Activated naive CD4-positive, alpha-beta T cell treated with anti-CD3 and anti-CD28 coated beads, Interleukin-2, amount 50 U/mL, for 24 hours (primary cell): Measurements from ENCODE around the gene ZNF214.

Source experiments
- H3K27ac Mint-ChIP-seq: one replicate; pipeline ENCODE4 v1.8.0; 2021; ENCODE audit warnings: mild to moderate bottlenecking, mixed read lengths
- H3K27me3 Mint-ChIP-seq: one replicate; pipeline ENCODE4 v1.8.0; 2021; ENCODE audit warnings: mixed read lengths
- H3K36me3 Mint-ChIP-seq: one replicate; pipeline ENCODE4 v1.8.0; 2021; ENCODE audit warnings: mixed read lengths
- H3K4me1 Mint-ChIP-seq: one replicate; pipeline ENCODE4 v1.8.0; 2021; ENCODE audit warnings: mixed read lengths
- H3K4me3 Mint-ChIP-seq: one replicate; pipeline ENCODE4 v1.8.0; 2021; ENCODE audit warnings: mild to moderate bottlenecking, mixed read lengths
- H3K9me3 Mint-ChIP-seq: one replicate; pipeline ENCODE4 v1.8.0; 2021; ENCODE audit warnings: mixed read lengths

Gene ZNF214

DNA sequence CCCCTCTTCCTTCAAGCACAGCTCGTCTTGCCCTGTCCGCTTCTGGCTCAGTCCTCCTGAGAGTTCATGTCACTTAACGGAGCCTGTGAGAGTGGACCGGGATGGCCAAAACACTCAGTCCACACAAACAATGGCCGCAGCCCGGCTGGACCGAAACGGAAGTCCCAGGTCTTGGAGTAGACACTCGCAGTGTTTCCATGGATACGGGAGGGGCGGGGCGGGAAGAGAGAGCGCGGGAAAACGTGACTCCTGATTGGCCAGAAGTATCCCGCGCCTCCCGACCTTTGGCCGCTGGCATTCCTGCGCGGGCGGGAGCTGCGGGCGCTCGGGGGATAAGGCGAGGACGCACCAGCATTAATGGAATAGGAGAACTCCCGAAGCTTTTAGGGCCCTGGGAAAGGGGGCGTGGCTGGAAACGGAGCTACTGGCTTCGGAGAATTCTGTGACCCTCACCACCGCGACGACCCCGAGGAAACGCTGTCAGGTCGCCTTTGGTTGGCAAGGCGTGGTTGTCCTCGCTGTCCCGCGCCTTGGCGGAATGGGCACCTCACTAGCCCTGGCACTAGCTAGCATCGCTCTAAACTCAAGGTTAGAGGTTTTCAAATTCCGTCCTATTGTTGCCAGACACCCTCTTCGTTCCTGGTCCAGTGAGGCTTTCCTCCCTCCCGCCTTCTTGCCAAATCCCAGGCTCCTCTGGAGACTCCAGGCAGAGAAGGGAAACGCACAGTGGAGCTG is at the start of gene ZNF214, which contains the start of gene NLRP14:
TSS of gene ZNF214 (minus strand) at position 164 of the 735 bp plus-strand sequence. CDS start 17,511 bp downstream, outside the sequence.
TSS of gene NLRP14 (plus strand) at position 297 of the 735 bp plus-strand sequence. CDS start 18,108 bp downstream, outside the sequence.
- H3K9me3 Mint-ChIP-seq, result no peaks in the 10 kb centered on the region
- H3K4me1 Mint-ChIP-seq, result no peaks in the 10 kb centered on the region
- H3K27me3 Mint-ChIP-seq, result peaks cover 25% of the 10 kb centered on the region
- H3K27ac Mint-ChIP-seq, result no peak within 1 kb of the TSS
- no peak within 1 kb of the TSS for H3K4me3 Mint-ChIP-seq
- no peaks in the 10 kb centered on the region for H3K36me3 Mint-ChIP-seq

- no peaks in the 10 kb centered on the region for H3K4me1 Mint-ChIP-seq
- H3K36me3 Mint-ChIP-seq, result no peaks in the 10 kb centered on the region
- peaks cover 3% of the 10 kb centered on the region for H3K27me3 Mint-ChIP-seq
- no peak overlapping the region for H3K4me3 Mint-ChIP-seq
- no peaks in the 10 kb centered on the region for H3K9me3 Mint-ChIP-seq
- no peak overlapping the region for H3K27ac Mint-ChIP-seq
Observed at GRCh38 chr11:7062534-7062933, 42.4 kb upstream of the ZNF214 start.

DNA sequence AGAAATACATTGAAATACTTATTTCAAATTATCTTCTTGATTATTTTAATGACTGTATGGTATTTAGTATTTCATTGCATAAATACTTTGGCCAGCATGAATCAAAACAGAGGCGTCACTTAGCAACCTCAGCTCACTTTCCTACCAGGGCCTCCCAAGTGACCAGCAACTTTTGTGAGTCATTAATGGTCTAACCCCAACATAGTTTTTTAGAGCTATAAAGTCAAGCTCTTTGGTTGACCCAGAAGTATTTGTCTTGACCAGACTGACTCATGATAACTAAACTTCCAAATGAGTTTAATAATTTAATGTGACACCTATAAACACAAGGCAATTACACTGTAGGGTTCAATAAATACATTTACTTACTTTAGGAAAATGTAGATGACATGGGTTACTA is 40.7 kb upstream of the ZNF214 start:
- Mint-ChIP-seq H3K36me3 (no peaks in the 10 kb centered on the region), H3K4me1 (no peaks in the 10 kb centered on the region), H3K9me3 (no peaks in the 10 kb centered on the region)

DNA sequence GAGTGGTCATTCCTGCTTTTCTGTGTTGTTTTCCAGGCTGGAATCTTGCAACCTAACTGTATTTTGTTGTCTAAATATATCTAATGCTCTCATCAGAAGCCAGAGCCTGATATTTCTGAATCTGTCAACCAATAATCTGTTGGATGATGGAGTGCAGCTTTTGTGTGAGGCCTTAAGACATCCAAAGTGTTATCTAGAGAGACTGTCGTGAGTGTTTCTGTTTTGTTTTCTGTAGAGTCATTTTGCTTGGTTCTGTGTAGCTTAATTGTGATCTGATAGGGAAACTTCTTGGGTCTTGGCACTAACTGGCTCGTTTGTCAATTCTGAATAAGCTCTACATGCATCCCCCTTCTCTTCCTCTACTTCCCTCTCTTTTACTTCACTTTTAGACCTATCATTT is 37.5 kb upstream of the ZNF214 start:
- H3K9me3 Mint-ChIP-seq, result no peaks in the 10 kb centered on the region
- H3K27me3 Mint-ChIP-seq, result peaks cover 6% of the 10 kb centered on the region
- H3K36me3 Mint-ChIP-seq, result no peaks in the 10 kb centered on the region
- no peak overlapping the region for H3K27ac Mint-ChIP-seq
- no peak overlapping the region for H3K4me3 Mint-ChIP-seq
- H3K4me1 Mint-ChIP-seq, result no peaks in the 10 kb centered on the region

More for the DNA sequence above, 40.7 kb upstream of the ZNF214 start:
- Mint-ChIP-seq H3K4me3 (no peak overlapping the region), H3K27ac (no peak overlapping the region), H3K27me3 (peaks cover 3% of the 10 kb centered on the region)

GRCh38 chr11:7056828-7057513 is 36.8 kb upstream of the ZNF214 start:
- no peak overlapping the region for H3K4me3 Mint-ChIP-seq
- H3K4me1 Mint-ChIP-seq, result no peaks in the 10 kb centered on the region
- H3K9me3 Mint-ChIP-seq, result no peaks in the 10 kb centered on the region
- peaks cover 5% of the 10 kb centered on the region for H3K27me3 Mint-ChIP-seq
- H3K27ac Mint-ChIP-seq, result no peak overlapping the region
- no peaks in the 10 kb centered on the region for H3K36me3 Mint-ChIP-seq

DNA sequence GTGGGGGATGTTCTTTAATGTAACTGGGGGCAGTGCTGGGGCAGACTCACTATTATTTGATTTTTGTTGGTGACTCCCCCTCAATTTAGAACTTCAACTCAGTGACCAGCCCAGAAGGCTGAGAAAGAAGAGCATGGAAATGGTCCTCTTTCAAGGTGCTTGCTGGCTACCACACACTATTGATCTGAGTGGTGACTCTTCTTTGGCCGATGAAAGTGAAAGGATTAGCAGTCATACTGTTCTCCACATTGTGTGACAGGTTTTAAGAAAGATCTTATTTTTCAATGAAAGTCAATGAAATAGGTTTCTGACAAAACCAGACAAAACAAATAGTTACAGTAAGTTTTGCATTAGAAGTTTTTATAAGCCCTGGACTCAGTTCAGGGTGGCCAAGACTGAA is 30.0 kb upstream of the ZNF214 start:
- Mint-ChIP-seq H3K9me3 (no peaks in the 10 kb centered on the region), H3K4me1 (no peaks in the 10 kb centered on the region)

DNA sequence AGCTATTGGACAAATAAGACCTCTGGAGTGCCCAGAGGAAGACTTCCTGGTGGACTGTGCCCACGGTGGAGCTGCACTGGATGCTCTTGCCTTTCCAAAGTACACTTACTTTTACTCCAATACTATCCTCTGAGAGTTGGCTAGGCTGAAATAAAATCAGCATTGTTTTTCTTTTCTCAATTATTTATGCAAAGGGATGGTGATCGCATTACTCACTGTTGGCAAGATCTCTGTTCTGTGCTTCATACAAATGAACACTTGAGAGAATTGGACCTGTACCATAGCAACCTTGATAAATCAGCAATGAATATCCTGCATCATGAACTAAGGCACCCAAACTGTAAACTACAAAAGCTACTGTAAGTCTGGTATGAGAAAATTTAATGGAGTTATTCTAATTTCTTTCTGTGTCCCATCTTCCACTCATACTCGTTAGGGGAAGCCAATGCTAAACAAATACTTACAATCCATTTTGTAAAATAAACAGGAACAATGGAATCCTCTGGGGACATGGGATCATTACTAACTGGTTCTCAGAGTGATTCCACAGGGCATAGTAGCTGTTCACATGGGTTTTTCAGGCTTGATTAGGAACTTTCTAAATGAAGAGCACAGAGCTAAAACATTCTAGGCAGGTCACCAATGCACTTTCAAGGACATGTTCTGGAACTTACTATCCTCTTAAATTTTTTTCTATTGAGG is 26.5 kb upstream of the ZNF214 start:
- Mint-ChIP-seq H3K4me1 (no peaks in the 10 kb centered on the region), H3K9me3 (no peaks in the 10 kb centered on the region), H3K36me3 (no peaks in the 10 kb centered on the region), H3K4me3 (no peak overlapping the region), H3K27me3 (peaks cover 10% of the 10 kb centered on the region), H3K27ac (no peak overlapping the region)

More for the DNA sequence above, 30.0 kb upstream of the ZNF214 start:
- no peak overlapping the region for H3K27ac Mint-ChIP-seq
- no peaks in the 10 kb centered on the region for H3K36me3 Mint-ChIP-seq
- H3K4me3 Mint-ChIP-seq, result no peak overlapping the region
- H3K27me3 Mint-ChIP-seq, result peaks cover 8% of the 10 kb centered on the region

DNA sequence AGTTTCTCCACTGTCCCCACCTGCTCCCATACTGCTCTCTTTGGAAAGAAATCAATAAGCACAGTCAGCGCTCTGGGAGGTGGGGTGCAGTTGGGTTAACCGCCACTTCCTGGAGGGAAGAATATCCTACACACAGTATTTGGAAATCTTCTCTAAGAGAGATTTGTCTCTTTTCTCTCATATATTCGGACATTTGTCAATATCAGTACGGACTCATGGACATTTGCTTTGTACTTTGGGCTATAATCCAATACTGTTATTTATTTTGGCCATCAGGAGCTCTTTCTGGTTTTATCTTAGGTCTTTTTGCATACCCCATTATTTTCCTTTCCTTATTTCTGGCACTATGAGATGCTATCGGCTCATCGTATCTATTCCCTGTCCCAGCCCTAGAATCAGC is 13.9 kb upstream of the ZNF214 start:
- Mint-ChIP-seq H3K4me1 (no peaks in the 10 kb centered on the region), H3K27ac (no peak overlapping the region), H3K36me3 (no peaks in the 10 kb centered on the region), H3K4me3 (no peak overlapping the region), H3K9me3 (no peaks in the 10 kb centered on the region), H3K27me3 (peaks cover 1% of the 10 kb centered on the region)

- no peaks in the 10 kb centered on the region for H3K36me3 Mint-ChIP-seq
- H3K4me3 Mint-ChIP-seq, result no peak overlapping the region
- H3K27ac Mint-ChIP-seq, result no peak overlapping the region
- H3K4me1 Mint-ChIP-seq, result no peaks in the 10 kb centered on the region
- H3K27me3 Mint-ChIP-seq, result peaks cover 1% of the 10 kb centered on the region
- H3K9me3 Mint-ChIP-seq, result no peaks in the 10 kb centered on the region
Observed at GRCh38 chr11:7032692-7033091, 12.5 kb upstream of the ZNF214 start.

DNA sequence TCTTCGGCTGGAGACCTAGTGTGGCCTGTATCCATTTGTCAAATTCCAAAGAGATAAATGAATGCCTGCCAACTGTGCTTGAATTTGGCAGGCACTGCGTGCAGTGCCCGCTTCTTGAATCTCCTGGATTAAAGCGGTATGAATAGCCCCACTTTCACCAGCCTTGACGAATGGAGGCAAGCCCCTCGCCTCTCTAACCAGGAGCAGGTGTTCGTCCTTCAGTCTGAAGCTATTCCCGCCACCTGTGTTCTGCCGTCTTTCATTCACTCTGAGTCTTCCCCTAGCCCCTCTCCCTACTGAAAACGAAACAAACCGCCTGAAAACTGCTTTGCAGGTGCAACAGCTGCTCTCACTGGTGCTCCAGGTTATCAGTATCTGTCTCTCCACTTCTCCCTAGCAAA is 11.3 kb upstream of the ZNF214 start:
- Mint-ChIP-seq H3K27ac (no peak overlapping the region), H3K9me3 (no peaks in the 10 kb centered on the region), H3K4me1 (no peaks in the 10 kb centered on the region), H3K27me3 (peaks cover 1% of the 10 kb centered on the region), H3K4me3 (no peak overlapping the region), H3K36me3 (no peaks in the 10 kb centered on the region)

- Mint-ChIP-seq H3K36me3 (no peaks in the 10 kb centered on the region), H3K27me3 (peaks cover 1% of the 10 kb centered on the region), H3K4me3 (no peak overlapping the region), H3K4me1 (no peaks in the 10 kb centered on the region), H3K9me3 (no peaks in the 10 kb centered on the region), H3K27ac (no peak overlapping the region)
Observed at GRCh38 chr11:7030836-7031235, 10.7 kb upstream of the ZNF214 start.

- Mint-ChIP-seq H3K9me3 (no peaks in the 10 kb centered on the region), H3K36me3 (no peaks in the 10 kb centered on the region), H3K27ac (no peak overlapping the region), H3K4me3 (no peak overlapping the region), H3K27me3 (peaks cover 2% of the 10 kb centered on the region), H3K4me1 (no peaks in the 10 kb centered on the region)
Observed at GRCh38 chr11:7028141-7028540, 8.0 kb upstream of the ZNF214 start.

- Mint-ChIP-seq H3K36me3 (no peaks in the 10 kb centered on the region), H3K4me1 (no peaks in the 10 kb centered on the region), H3K9me3 (no peaks in the 10 kb centered on the region), H3K27me3 (peaks cover 25% of the 10 kb centered on the region), H3K4me3 (no peak overlapping the region), H3K27ac (no peak overlapping the region)
Observed at GRCh38 chr11:7021318-7021717, 1.2 kb upstream of the ZNF214 start.

DNA sequence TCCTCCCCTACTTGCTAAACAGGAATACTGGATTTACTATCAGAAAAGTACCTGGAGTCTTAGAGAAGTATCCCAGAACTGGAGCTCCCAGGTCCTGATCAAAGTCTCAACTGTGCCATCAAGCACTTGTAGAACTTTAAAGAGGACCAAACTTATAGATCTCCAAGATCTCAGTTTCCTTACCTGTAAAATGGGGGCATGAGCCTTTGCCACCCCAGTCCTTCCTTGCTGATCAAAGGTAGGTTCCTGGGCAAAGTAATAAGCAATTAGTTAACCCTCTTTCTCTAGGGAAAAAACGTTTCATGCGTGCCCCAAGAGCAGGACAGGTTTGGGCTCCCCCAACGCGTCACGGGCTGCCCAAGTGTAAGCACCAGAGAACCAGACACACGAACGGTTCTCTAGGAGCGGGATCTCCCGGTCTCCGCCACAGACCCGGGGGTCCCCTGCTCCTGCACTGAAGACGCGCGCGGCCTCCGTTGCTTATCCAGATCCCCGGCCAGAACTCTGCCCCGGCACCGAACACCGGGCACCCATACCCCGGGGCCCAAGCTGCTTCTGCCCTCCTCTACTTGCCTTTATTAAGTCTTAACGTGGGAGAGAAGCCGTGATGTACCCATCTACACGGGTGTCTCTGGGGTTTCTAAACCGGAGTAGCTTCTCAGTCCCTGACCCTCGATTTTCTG is 505 bp downstream of the ZNF214 start:
- Mint-ChIP-seq H3K27ac (no peak overlapping the region), H3K9me3 (no peaks in the 10 kb centered on the region), H3K4me1 (no peaks in the 10 kb centered on the region), H3K27me3 (peaks cover 24% of the 10 kb centered on the region), H3K36me3 (no peaks in the 10 kb centered on the region), H3K4me3 (no peak overlapping the region)

DNA sequence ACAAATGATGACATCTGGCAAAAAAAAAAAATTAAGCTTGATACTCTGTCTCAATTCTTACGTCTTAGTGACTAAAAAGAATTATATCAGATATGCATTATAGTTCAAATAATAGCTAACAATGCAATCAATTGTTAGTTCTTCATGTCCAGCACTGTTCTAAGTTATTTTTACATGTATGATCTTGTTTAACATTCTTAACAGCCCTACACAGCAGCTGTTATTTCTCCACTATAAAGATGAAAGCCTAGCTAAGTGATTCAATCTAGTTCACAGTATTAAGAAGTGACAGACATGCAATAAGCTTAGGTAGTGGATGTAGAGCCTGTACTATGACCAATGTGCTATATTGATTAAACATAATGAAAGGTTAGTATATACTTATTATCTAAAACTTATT is 4.1 kb downstream of the ZNF214 start:
- H3K36me3 Mint-ChIP-seq, result no peaks in the 10 kb centered on the region
- H3K4me3 Mint-ChIP-seq, result no peak overlapping the region
- peaks cover 14% of the 10 kb centered on the region for H3K27me3 Mint-ChIP-seq
- H3K9me3 Mint-ChIP-seq, result no peaks in the 10 kb centered on the region
- H3K27ac Mint-ChIP-seq, result no peak overlapping the region
- H3K4me1 Mint-ChIP-seq, result no peaks in the 10 kb centered on the region
